HEK293 (cell line): ENCODE data around the gene TMEM158.

Experiments used
- CTCF ChIP-seq: fragments of 450-650 bp; formaldehyde crosslinking; IDR thresholded peaks from 2 replicates; pipeline ENCODE4 v1.5.1; 2016; ENCODE audit warnings: missing biosample characterization, missing genetic modification characterization
- PBX3 ChIP-seq: sonication (generic); formaldehyde crosslinking; IDR thresholded peaks from 2 replicates; pipeline ENCODE4 v1.8.1; 2022; ENCODE audit warnings: mild to moderate bottlenecking, moderate library complexity, missing genetic modification reagents
- REPIN1 ChIP-seq: fragments of 450-650 bp; formaldehyde crosslinking; IDR thresholded peaks from 2 replicates; pipeline ENCODE4 v1.5.1; 2017; ENCODE audit warnings: missing biosample characterization, missing genetic modification characterization, low read depth
- REST ChIP-seq: fragments of 450-650 bp; formaldehyde crosslinking; IDR thresholded peaks from 2 replicates; pipeline ENCODE4 v1.5.1; 2016; ENCODE audit warnings: missing biosample characterization, missing genetic modification characterization
- SALL2 ChIP-seq: fragments of 450-650 bp; formaldehyde crosslinking; IDR thresholded peaks from 2 replicates; pipeline ENCODE4 v1.5.0; 2017; ENCODE audit warnings: missing biosample characterization, mild to moderate bottlenecking, missing genetic modification characterization, borderline replicate concordance
- SP7 ChIP-seq: fragments of 450-650 bp; formaldehyde crosslinking; IDR thresholded peaks from 2 replicates; pipeline ENCODE4 v1.5.1; 2016; ENCODE audit warnings: missing biosample characterization, missing genetic modification characterization
- TSHZ1 ChIP-seq: fragments of 450-650 bp; formaldehyde crosslinking; IDR thresholded peaks from 2 replicates; pipeline ENCODE4 v1.5.1; 2016; ENCODE audit warnings: missing biosample characterization, missing genetic modification characterization, borderline replicate concordance
- WT1 ChIP-seq: fragments of 450-650 bp; formaldehyde crosslinking; IDR thresholded peaks from 2 replicates; pipeline ENCODE4 v1.5.1; 2016; ENCODE audit warnings: missing biosample characterization, missing genetic modification characterization
- YY1 ChIP-seq: fragments of 450-650 bp; formaldehyde crosslinking; IDR thresholded peaks from 2 replicates; pipeline ENCODE4 v1.5.1; 2018; ENCODE audit warnings: missing biosample characterization, missing genetic modification characterization
- ZBTB1 ChIP-seq: fragments of 450-650 bp; formaldehyde crosslinking; IDR thresholded peaks from 2 replicates; pipeline ENCODE4 v1.5.1; 2016; ENCODE audit warnings: missing biosample characterization, missing genetic modification characterization
- ZBTB26 ChIP-seq: fragments of 450-650 bp; formaldehyde crosslinking; optimal IDR thresholded peaks from 2 replicates; pipeline ENCODE3; 2016; ENCODE audit warnings: missing biosample characterization, mild to moderate bottlenecking, missing genetic modification characterization
- ZNF214 ChIP-seq: fragments of 450-650 bp; formaldehyde crosslinking; IDR thresholded peaks from 2 replicates; pipeline ENCODE4 v1.5.1; 2017; ENCODE audit warnings: missing biosample characterization, mild to moderate bottlenecking, missing genetic modification characterization, borderline replicate concordance
- ZNF274 ChIP-seq, 2 experiments: fragments of 200-500 bp in 1 of 2; fragments of 450-650 bp in 1 of 2; sonication (Bioruptor generic) in 1 of 2; formaldehyde crosslinking in 1 of 2; IDR thresholded peaks; 2 replicates each; pipeline versions ENCODE4 v1.5.1 to v1.6.1; 2014 to 2016; ENCODE audit warnings: borderline replicate concordance in 1 of 2, inconsistent platforms in 1 of 2, low read length in 1 of 2, missing biosample characterization in 1 of 2, missing genetic modification characterization in 1 of 2
- ZNF398 ChIP-seq: fragments of 450-650 bp; formaldehyde crosslinking; IDR thresholded peaks from 2 replicates; pipeline ENCODE4 v1.5.1; 2017; ENCODE audit warnings: missing biosample characterization, missing genetic modification characterization

- TF ChIP-seq CTCF = no peak
- TF ChIP-seq REST = no peak
- TF ChIP-seq TSHZ1 = no peak
- TF ChIP-seq PBX3 (CRISPR knock-in tag) = no peak
- TF ChIP-seq ZBTB26 (tag by site-specific recombination) = no peak
- TF ChIP-seq SALL2 (tag by site-specific recombination) = no peak
- TF ChIP-seq ZNF398 (tag by site-specific recombination) = no peak
- TF ChIP-seq SP7 (tag by site-specific recombination) = no peak
- no peak for TF ChIP-seq REPIN1 (tag by site-specific recombination)
- no peak for TF ChIP-seq ZBTB1 (tag by site-specific recombination)
- TF ChIP-seq ZNF274 (IDR thresholded peaks at IDR 0.05; ENCODE audit: low read length) = no peak
- no peak for TF ChIP-seq ZNF274 (tag by site-specific recombination; IDR thresholded peaks at IDR 0.05; ENCODE audit: borderline replicate concordance)
- no peak for TF ChIP-seq YY1
- TF ChIP-seq ZNF214 (tag by site-specific recombination) = no peak
- TF ChIP-seq WT1 (tag by site-specific recombination) = no peak
These were observed 11.9 kb downstream of the TMEM158 start for GRCh38 chr3:45214061-45214680.
